IMR-90 (cell line): Measurements from ENCODE around the gene ZBTB4. TPM values are rescaled to one million over a fixed set of nuclear protein-coding genes. Genes with fewer than 3 reads are reported as not detected.

ENCODE experiments used
- ATAC-seq: fragments of 200-7000 bp; cut with Tn5 transposase; 2 replicates; pipeline ENCODE4 v1.9.1; 2020; ENCODE audit warnings: low read depth, mild to moderate bottlenecking, moderate library complexity
- BruUV-seq: library from RNA; stranded (reverse); fragments of 400-500 nt; replicated peaks from 2 replicates; lab custom pipeline; 2021; lab: Mats Ljungman, UMichigan
- CTCF ChIA-PET: fragments of 300-600 bp; formaldehyde crosslinking; extraction: SDS; loops from one replicate; lab custom pipeline; 2021; ENCODE audit warnings: antibody characterized with exemption; lab: Yijun Ruan, JAX
- POLR2A ChIA-PET: fragments of 300-600 bp; sonication (Branson Sonifier 250); formaldehyde crosslinking; loops from one replicate; lab custom pipeline; 2022; ENCODE audit warnings: antibody characterized with exemption; ENCODE audit not compliant: unreplicated experiment; lab: Charles Lee
- DNase-seq: peaks from one replicate; pipeline ENCODE4 v3.0.0; 2013
- H2AFZ ChIP-seq: replicated peaks from 2 replicates; pipeline ENCODE3; 2013; ENCODE audit warnings: low read length, mild to moderate bottlenecking; ENCODE audit not compliant: poor library complexity
- H2AK5ac ChIP-seq: 2 replicates; pipeline ENCODE4 v1.6.1; 2013; ENCODE audit warnings: low read depth, low read length, inconsistent platforms
- H2AK9ac ChIP-seq: replicated peaks from 2 replicates; pipeline ENCODE3; 2013; ENCODE audit warnings: mild to moderate bottlenecking, low read depth, low read length, moderate library complexity; ENCODE audit not compliant: poor library complexity
- H2BK120ac ChIP-seq: 2 replicates; pipeline ENCODE4 v1.6.1; 2013; ENCODE audit warnings: low read depth, low read length, inconsistent platforms
- H2BK15ac ChIP-seq: 3 replicates; pipeline ENCODE4 v1.6.1; 2013; ENCODE audit warnings: low read depth, low read length, inconsistent platforms
- H2BK20ac ChIP-seq: 2 replicates; pipeline ENCODE4 v1.6.1; 2013; ENCODE audit warnings: low read depth, mild to moderate bottlenecking, inconsistent platforms, low read length, moderate library complexity
- H2BK5ac ChIP-seq: 2 replicates; pipeline ENCODE4 v1.6.1; 2013; ENCODE audit warnings: mild to moderate bottlenecking, low read depth, low read length, inconsistent platforms; ENCODE audit not compliant: poor library complexity, severe bottlenecking
- H3K14ac ChIP-seq: replicated peaks from 2 replicates; pipeline ENCODE4 v1.6.1; 2013; ENCODE audit warnings: low read depth, low read length, inconsistent platforms
- H3K18ac ChIP-seq: 2 replicates; pipeline ENCODE4 v1.6.1; 2013; ENCODE audit warnings: low read depth, low read length, control low read depth
- H3K23ac ChIP-seq: 2 replicates; pipeline ENCODE4 v1.6.1; 2013; ENCODE audit warnings: low read depth, low read length, inconsistent platforms
- H3K27ac ChIP-seq: 2 replicates; pipeline ENCODE4 v1.5.1; 2013; ENCODE audit warnings: mild to moderate bottlenecking, control low read depth, low read length; ENCODE audit not compliant: insufficient read depth
- H3K27me3 ChIP-seq: 2 replicates; pipeline ENCODE4 v1.6.1; 2013; ENCODE audit warnings: low read length; ENCODE audit not compliant: control insufficient read depth, insufficient read depth
- H3K36me3 ChIP-seq: 2 replicates; pipeline ENCODE4 v1.6.1; 2013; ENCODE audit warnings: low read length, mixed read lengths; ENCODE audit not compliant: control insufficient read depth, insufficient read depth
- H3K4ac ChIP-seq: 2 replicates; pipeline ENCODE4 v1.6.1; 2013; ENCODE audit warnings: low read depth, low read length, inconsistent platforms
- H3K4me1 ChIP-seq: 2 replicates; pipeline ENCODE4 v1.6.1; 2013; ENCODE audit warnings: low read length, mixed read lengths; ENCODE audit not compliant: control insufficient read depth, insufficient read depth
- H3K4me2 ChIP-seq: 2 replicates; pipeline ENCODE4 v1.6.1; 2013; ENCODE audit warnings: low read depth, mild to moderate bottlenecking, control low read depth, low read length, moderate library complexity
- H3K4me3 ChIP-seq: 2 replicates; pipeline ENCODE4 v1.5.1; 2013; ENCODE audit warnings: low read depth, mild to moderate bottlenecking, control low read depth, low read length, moderate library complexity; ENCODE audit not compliant: insufficient read depth
- H3K56ac ChIP-seq: 2 replicates; pipeline ENCODE4 v1.6.1; 2013; ENCODE audit warnings: low read length, inconsistent platforms; ENCODE audit not compliant: insufficient read depth; ENCODE audit errors: extremely low read depth
- H3K79me1 ChIP-seq, 2 experiments: 2 replicates each; pipeline ENCODE4 v1.6.1; 2013; ENCODE audit warnings: low read length in 2 of 2, inconsistent platforms in 1 of 2, low read depth in 1 of 2
- H3K9ac ChIP-seq: 2 replicates; pipeline ENCODE4 v1.6.1; 2013; ENCODE audit warnings: low read depth, low read length, control low read depth
- H3K9me1 ChIP-seq: 2 replicates; pipeline ENCODE4 v1.6.1; 2013; ENCODE audit warnings: low read length, inconsistent platforms; ENCODE audit not compliant: insufficient read depth
- H3K9me3 ChIP-seq: 2 replicates; pipeline ENCODE4 v1.6.1; 2013; ENCODE audit warnings: low read length; ENCODE audit not compliant: control insufficient read depth, insufficient read depth
- H4K20me1 ChIP-seq: 2 replicates; pipeline ENCODE4 v1.6.1; 2013; ENCODE audit warnings: low read length, inconsistent platforms; ENCODE audit not compliant: insufficient read depth
- H4K5ac ChIP-seq: 2 replicates; pipeline ENCODE4 v1.6.1; 2013; ENCODE audit warnings: mild to moderate bottlenecking, low read depth, low read length, control low read depth
- H4K8ac ChIP-seq, 2 experiments: 2 replicates each; pipeline ENCODE4 v1.6.1; 2013; ENCODE audit warnings: low read depth in 2 of 2, low read length in 2 of 2, control low read depth in 1 of 2, inconsistent platforms in 1 of 2
- H4K91ac ChIP-seq: 2 replicates; pipeline ENCODE4 v1.6.1; 2013; ENCODE audit warnings: low read depth, low read length, inconsistent platforms; ENCODE audit not compliant: insufficient read depth
- BHLHE40 ChIP-seq: fragments of 150-350 bp; IDR thresholded peaks from 2 replicates; pipeline ENCODE4 v1.6.1; 2016; ENCODE audit warnings: mild to moderate bottlenecking, low read depth, low read length
- CEBPB ChIP-seq: IDR thresholded peaks from 2 replicates; pipeline ENCODE4 v1.6.1; 2012; ENCODE audit warnings: low read depth, low read length, improper control_type of control experiment
- CHD1 ChIP-seq: IDR thresholded peaks from 2 replicates; pipeline ENCODE4 v1.6.1; 2012; ENCODE audit warnings: low read depth, low read length, improper control_type of control experiment
- FOS ChIP-seq: fragments of 150-350 bp; IDR thresholded peaks from 2 replicates; pipeline ENCODE4 v1.6.1; 2016; ENCODE audit warnings: low read depth, low read length
- MAFK ChIP-seq: IDR thresholded peaks from 2 replicates; pipeline ENCODE4 v1.6.1; 2012; ENCODE audit warnings: low read depth, low read length, improper control_type of control experiment
- MAZ ChIP-seq: IDR thresholded peaks from 2 replicates; pipeline ENCODE4 v1.6.1; 2012; ENCODE audit warnings: low read depth, mild to moderate bottlenecking, low read length, improper control_type of control experiment, moderate library complexity, borderline replicate concordance
- NFE2L2 ChIP-seq: fragments of 150-350 bp; IDR thresholded peaks from 2 replicates; pipeline ENCODE4 v1.6.1; 2016; ENCODE audit warnings: low read depth, mild to moderate bottlenecking, low read length
- POLR2A ChIP-seq: IDR thresholded peaks from 2 replicates; pipeline ENCODE4 v1.6.1; 2012; ENCODE audit warnings: mild to moderate bottlenecking, low read depth, low read length
- RAD21 ChIP-seq: IDR thresholded peaks from 2 replicates; pipeline ENCODE4 v1.6.1; 2012; ENCODE audit warnings: low read length, improper control_type of control experiment
- RFX5 ChIP-seq: IDR thresholded peaks from 2 replicates; pipeline ENCODE4 v1.8.0; 2012; ENCODE audit warnings: low read depth, mild to moderate bottlenecking, low read length, moderate library complexity
- SMC3 ChIP-seq: fragments of 150-350 bp; IDR thresholded peaks from 2 replicates; pipeline ENCODE4 v1.6.1; 2016; ENCODE audit warnings: low read depth, mild to moderate bottlenecking, antibody characterized with exemption, low read length, moderate library complexity
- whole genome bisulfite sequencing, 2 experiments: methylation state at CpG; one replicate each; pipeline versions ENCODE4 v1.1.5 to v1.1.7; 2013; ENCODE audit warnings: missing lambda C conversion rate in 2 of 2; ENCODE audit not compliant: insufficient read length in 1 of 2; ENCODE audit errors: extremely low coverage in 2 of 2; 5-methylcytosine and 5-hydroxymethylcytosine counted together
- dilution Hi-C: fragments of 300-500 bp; cut with HindIII; formaldehyde crosslinking; loops from one replicate; pipeline ENCODE4 v1.14.3; 2018; ENCODE audit warnings: low sequenced_read_pairs; ENCODE audit not compliant: unreplicated experiment
- in situ Hi-C: fragments of 300-500 bp; cut with MboI; formaldehyde crosslinking; loops from 3 replicates; pipeline ENCODE4 v1.14.3; 2019; ENCODE audit warnings: low sequenced_read_pairs, inconsistent platforms, mixed read lengths
- intact Hi-C: fragments of 100-400 bp; cut with micrococcal nuclease; formaldehyde crosslinking; loops from 2 replicates; pipeline ENCODE4 v1.10.0; 2022
- polyA plus RNA-seq, 3 experiments: library from polyadenylated mRNA; depleted of rRNA; stranded (reverse); fragments of >200 nt; gene quantifications; 2 replicates each; pipeline ENCODE4 v1.2.3, GENCODE V29; 2012; ENCODE audit warnings: low replicate concordance in 1 of 3
- total RNA-seq: library from RNA; depleted of rRNA; stranded (reverse); fragments of >200 nt; gene quantifications from 2 replicates; pipeline ENCODE4 v1.2.3, GENCODE V29; 2012
- TF ChIP-seq, protein P1 (sequence below): fragments of 150-350 bp; IDR thresholded peaks from 2 replicates; pipeline ENCODE4 v1.6.1; 2017; ENCODE audit warnings: mild to moderate bottlenecking, antibody characterized with exemption, low read length, low read depth

ZBTB4 gene
- total and polyA plus RNA-seq, 2 of the 4 experiments (the other 2 are of a cell fraction), result 6.3 to 20.3 TPM

DNA sequence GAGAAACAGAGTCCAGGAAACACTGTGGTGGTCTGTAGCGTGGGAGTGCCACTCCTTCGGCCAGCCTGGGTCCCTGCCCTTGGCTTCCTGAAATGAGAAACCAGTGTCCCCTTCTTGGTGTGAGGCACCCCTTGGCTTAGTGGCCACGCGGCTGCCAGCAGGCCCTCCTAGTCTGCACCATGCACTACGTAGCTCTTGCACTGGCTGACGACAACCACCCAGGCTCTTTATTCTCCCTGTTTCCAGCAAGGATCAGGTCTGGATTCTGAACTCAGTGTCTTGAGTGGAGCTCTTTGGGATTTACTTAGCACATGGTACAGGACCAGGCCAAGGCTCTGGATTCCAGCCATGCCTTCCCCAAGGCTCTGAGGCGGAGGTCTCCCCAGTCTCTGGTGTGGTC is 51.9 kb downstream of the ZBTB4 start:
- CTCF ChIA-PET, result interaction anchor here (1.1 kb wide), 1 partner anchor 9 kb away, joined by 3 read pairs; no protein-coding TSS in a partner anchor
- intact Hi-C loops, result no loop called here
- Histone ChIP-seq H3K79me1 (no peaks in the 10 kb centered on the region), H4K91ac (no peak overlapping the region), H2AK5ac (no peak overlapping the region), H2BK120ac (no peak overlapping the region), H3K9me1 (0 out of 2 replicates have a peak, but pooled peaks cover 3% of the 10 kb centered on the region), H4K8ac (no peak overlapping the region), H3K4me2 (no peak overlapping the region), H3K56ac (no peak overlapping the region), H3K4ac (no peak overlapping the region), H4K20me1 (no peaks in the 10 kb centered on the region), H2BK5ac (no peak overlapping the region), H3K18ac (no peak overlapping the region), H4K5ac (no peak overlapping the region), H2AFZ (no peak overlapping the region), H2AK9ac (no peak overlapping the region), H3K36me3 (no peaks in the 10 kb centered on the region), H3K27ac (no peak overlapping the region), H3K4me3 (no peak overlapping the region), H3K4me1 (no peaks in the 10 kb centered on the region), H3K9ac (no peak overlapping the region), H3K23ac (no peak overlapping the region), H3K9me3 (no peaks in the 10 kb centered on the region), H2BK20ac (no peak overlapping the region), H2BK15ac (no peak overlapping the region), H3K27me3 (peaks cover 2% of the 10 kb centered on the region; the same call in 1 of the 2 replicates), H3K14ac (no peak overlapping the region)
- no TSS peak for BruUV-seq
- 93% methylated on average over 3 of the region's 7 CpGs; no CpG with 5 or more reads in 1 of the 2 experiments for WGBS, 2 experiments
- DNase-seq, result no peak
- POLR2A ChIA-PET, result no interaction called here
- dilution Hi-C loops, result no loop called here
- TF ChIP-seq BHLHE40, result no peak
- TF ChIP-seq POLR2A, result no peak
- no peak for TF ChIP-seq MAZ
- TF ChIP-seq CHD1, result no peak
- no peak for TF ChIP-seq CEBPB
- no peak for TF ChIP-seq RFX5
- TF ChIP-seq NFE2L2, result no peak
- TF ChIP-seq, protein P1, sequence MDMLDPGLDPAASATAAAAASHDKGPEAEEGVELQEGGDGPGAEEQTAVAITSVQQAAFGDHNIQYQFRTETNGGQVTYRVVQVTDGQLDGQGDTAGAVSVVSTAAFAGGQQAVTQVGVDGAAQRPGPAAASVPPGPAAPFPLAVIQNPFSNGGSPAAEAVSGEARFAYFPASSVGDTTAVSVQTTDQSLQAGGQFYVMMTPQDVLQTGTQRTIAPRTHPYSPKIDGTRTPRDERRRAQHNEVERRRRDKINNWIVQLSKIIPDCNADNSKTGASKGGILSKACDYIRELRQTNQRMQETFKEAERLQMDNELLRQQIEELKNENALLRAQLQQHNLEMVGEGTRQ, result no peak
- no peak for TF ChIP-seq FOS
- TF ChIP-seq SMC3, result no peak
- TF ChIP-seq RAD21, result no peak
- no peak for TF ChIP-seq MAFK
- in situ Hi-C loops, result no loop called here
- no peak for ATAC-seq
